K562 (cell line): ENCODE measurements around the gene NPEPL1. TPM values are rescaled to one million over a fixed set of nuclear protein-coding genes. Genes with fewer than 3 reads are reported as not detected.

Experiments used
- AFF1 ChIP-seq, 2 experiments: fragments of 450-650 bp; IDR thresholded peaks; 2 replicates each; pipeline ENCODE4 v1.6.1; 2018; ENCODE audit warnings: mild to moderate bottlenecking in 2 of 2, low read depth in 1 of 2; ENCODE audit not compliant: partially characterized antibody in 2 of 2
- CBX5 ChIP-seq: IDR thresholded peaks from 2 replicates; pipeline ENCODE4 v1.6.1; 2014; ENCODE audit warnings: low read depth, borderline replicate concordance
- CXXC5 ChIP-seq: fragments of 250-450 bp; sonication (Bioruptor Pico); IDR thresholded peaks from 2 replicates; pipeline ENCODE4 v1.8.0; 2022; ENCODE audit warnings: inconsistent platforms, mild to moderate bottlenecking, moderate library complexity
- ELF1 ChIP-seq: fragments of 200-800 bp; sonication (Bioruptor generic); IDR thresholded peaks from 2 replicates; pipeline ENCODE4 v1.6.1; 2016; ENCODE audit warnings: missing genetic modification characterization, missing compliant biosample characterization
- EP400 ChIP-seq: fragments of 450-650 bp; IDR thresholded peaks from 2 replicates; pipeline ENCODE4 v1.6.1; 2017; ENCODE audit warnings: antibody characterized with exemption, mild to moderate bottlenecking, moderate library complexity
- ETV1 ChIP-seq: fragments of 450-650 bp; conservative IDR thresholded peaks from 2 replicates; pipeline ENCODE4 v1.6.1; 2016; ENCODE audit warnings: missing genetic modification characterization, control low read depth, low read depth, missing compliant biosample characterization
- HBP1 ChIP-seq: fragments of 450-650 bp; formaldehyde crosslinking; IDR thresholded peaks from 2 replicates; pipeline ENCODE4 v1.4.0; 2022; ENCODE audit warnings: missing genetic modification characterization
- JUND ChIP-seq, 2 experiments: IDR thresholded peaks; 2 replicates in 1 of 2; 3 replicates in 1 of 2; pipeline ENCODE4 v1.6.1; 2011; ENCODE audit warnings: borderline replicate concordance in 2 of 2, low read depth in 2 of 2, low read length in 2 of 2, improper control_type of control experiment in 1 of 2, missing biosample characterization in 1 of 2, missing genetic modification characterization in 1 of 2, missing genetic modification reagents in 1 of 2
- KHSRP ChIP-seq: fragments of 450-650 bp; IDR thresholded peaks from 2 replicates; pipeline ENCODE4 v1.6.1; 2017
- MEIS2 ChIP-seq: fragments of 450-650 bp; IDR thresholded peaks from 2 replicates; pipeline ENCODE4 v1.6.1; 2014; ENCODE audit warnings: mild to moderate bottlenecking; ENCODE audit not compliant: partially characterized antibody
- PHF8 ChIP-seq: fragments of 200-600 bp; sonication (generic); IDR thresholded peaks from 2 replicates; pipeline ENCODE4 v1.6.1; 2012; ENCODE audit warnings: mixed run types, mild to moderate bottlenecking, inconsistent platforms, low read length, moderate library complexity, borderline replicate concordance
- POLR2G ChIP-seq: fragments of 200-400 bp; formaldehyde crosslinking; IDR thresholded peaks from 2 replicates; pipeline ENCODE4 v1.6.1; 2017; ENCODE audit warnings: low read depth, mild to moderate bottlenecking, antibody characterized with exemption, low read length, moderate library complexity
- RBBP5 ChIP-seq: fragments of 200-600 bp; sonication (generic); IDR thresholded peaks from 2 replicates; pipeline ENCODE4 v1.6.1; 2012; ENCODE audit warnings: borderline replicate concordance, mild to moderate bottlenecking, low read length, control low read depth, inconsistent platforms; ENCODE audit not compliant: insufficient read depth, poor library complexity, severe bottlenecking
- SAP30 ChIP-seq: fragments of 200-600 bp; sonication (generic); IDR thresholded peaks from 2 replicates; pipeline ENCODE4 v1.6.1; 2012; ENCODE audit warnings: borderline replicate concordance, low read depth, mild to moderate bottlenecking, moderate library complexity, low read length, control low read depth, inconsistent platforms; ENCODE audit not compliant: insufficient read depth, poor library complexity, severe bottlenecking
- ZNF263 ChIP-seq: sonication (generic); formaldehyde crosslinking; IDR thresholded peaks from 2 replicates; pipeline ENCODE4 v1.8.0; 2022; ENCODE audit warnings: mild to moderate bottlenecking, missing genetic modification reagents, borderline replicate concordance
- ZNF592 ChIP-seq: fragments of 450-650 bp; IDR thresholded peaks from 2 replicates; pipeline ENCODE4 v1.6.1; 2017; ENCODE audit warnings: antibody characterized with exemption, mild to moderate bottlenecking
- polyA plus RNA-seq, 8 experiments: library from polyadenylated mRNA; depleted of rRNA in 4 of 8; stranded (reverse) in 5 of 8; unstranded in 3 of 8; fragments of >200 nt; fragmentation: Nextera tagmentation in 2 of 8; fragmentation: Illumina TruSeq in 1 of 8; extraction: Ambion mirVana in 2 of 8; extraction: Trizol in 1 of 8; gene quantifications; 2 replicates each; pipeline versions ENCODE4 v1.2.1 to v1.2.3, GENCODE V29; 2011 to 2014; ENCODE audit warnings: inconsistent platforms in 1 of 8, missing spikeins in 1 of 8
- total RNA-seq, 7 experiments: library from RNA; depleted of rRNA in 6 of 7; stranded (reverse); fragments of >200 nt in 6 of 7; fragmentation: Illumina TruSeq in 2 of 7; extraction: Trizol in 2 of 7; gene quantifications; 2 replicates each; pipeline versions ENCODE4 v1.2.1 to v1.2.3, GENCODE V29; 2011 to 2021; ENCODE audit warnings: low replicate concordance in 1 of 7

Gene NPEPL1
- total and polyA plus RNA-seq, 9 of the 15 experiments (the other 6 are each of a cell fraction or from before 2014, with no cell fraction given) = 0.04 to 5.6 (median 0.94) TPM

GRCh38 chr20:58651946-58652605, 40.5 kb upstream of the NPEPL1 start (continued):
- TF ChIP-seq KHSRP = no peak
- TF ChIP-seq CXXC5 = peak; percentile 65
- peak; percentile 46; the same call in 1 of the 2 replicates for TF ChIP-seq ZNF263 (CRISPR knock-in tag)
- peak; percentile 17 for TF ChIP-seq RBBP5
- TF ChIP-seq HBP1 (CRISPR knock-in tag) = no peak
- TF ChIP-seq ELF1 (tag) = peak; percentile 74
- TF ChIP-seq AFF1 (IDR thresholded peaks at IDR 0.05; ENCODE audit: low read depth in 1 of 2, partially characterized antibody in 2 of 2) = peak in 1 of 2 experiments; percentile 14
- TF ChIP-seq JUND (IDR thresholded peaks at IDR 0.05; ENCODE audit: borderline replicate concordance, low read depth, low read length) = peak; percentile 6; the same call in 1 of the 2 replicates
- TF ChIP-seq JUND (tag; IDR thresholded peaks at IDR 0.05; ENCODE audit: borderline replicate concordance, low read depth, low read length) = no peak
- 0 out of 2 replicates have a peak, but pooled peaks have one; percentile 5 for TF ChIP-seq ZNF592
- peak; percentile 41; the same call in 1 of the 2 replicates for TF ChIP-seq ETV1
- peak; percentile 54; the same call in 1 of the 2 replicates for TF ChIP-seq POLR2G
- peak; percentile 26 for TF ChIP-seq PHF8
- peak; percentile 11; the same call in 1 of the 2 replicates for TF ChIP-seq EP400
- TF ChIP-seq SAP30 = peak; percentile 44
- no peak for TF ChIP-seq MEIS2
- TF ChIP-seq CBX5 = no peak
